HEK293 (cell line): ENCODE measurements around the gene UST.

Experiments used
- CTCF ChIA-PET: fragments of 350-600 bp; formaldehyde crosslinking; extraction: SDS; loops from one replicate; lab custom pipeline; 2021; ENCODE audit warnings: antibody characterized with exemption; lab: Yijun Ruan, JAX
- POLR2A ChIA-PET: fragments of 300-600 bp; formaldehyde crosslinking; extraction: SDS; loops from one replicate; lab custom pipeline; 2020; ENCODE audit warnings: antibody characterized with exemption, inconsistent platforms; lab: Yijun Ruan, JAX
- H3K27ac ChIP-seq: fragments of 200-500 bp; sonication (Bioruptor generic); 2 replicates; pipeline ENCODE4 v1.5.1; 2014; ENCODE audit warnings: low read depth, low read length, control low read depth, inconsistent platforms; ENCODE audit errors: extremely low read depth
- H3K36me3 ChIP-seq, 2 experiments: fragments of 200-500 bp in 1 of 2; sonication (Bioruptor generic) in 1 of 2; 1 replicate in 1 of 2; 2 replicates in 1 of 2; pipeline ENCODE4 v1.5.1; 2014 to 2017; ENCODE audit warnings: inconsistent platforms in 2 of 2, low read length in 2 of 2; ENCODE audit not compliant: control insufficient read depth in 2 of 2, insufficient read depth in 1 of 2
- H3K4me1 ChIP-seq: fragments of 200-500 bp; sonication (Bioruptor generic); 2 replicates; pipeline ENCODE4 v1.5.1; 2014; ENCODE audit warnings: mild to moderate bottlenecking, low read length, inconsistent platforms; ENCODE audit not compliant: control insufficient read depth, insufficient read depth
- H3K4me3 ChIP-seq: 2 replicates; pipeline ENCODE4 v1.5.1; 2011; ENCODE audit warnings: low read depth, mild to moderate bottlenecking, control low read depth, low read length, moderate library complexity
- H3K9me3 ChIP-seq: fragments of 200-500 bp; sonication (Bioruptor generic); 2 replicates; pipeline ENCODE4 v1.5.1; 2014; ENCODE audit warnings: low read depth, low read length, inconsistent platforms; ENCODE audit not compliant: control insufficient read depth, insufficient read depth
- AEBP2 ChIP-seq: fragments of 450-650 bp; formaldehyde crosslinking; IDR thresholded peaks from 2 replicates; pipeline ENCODE4 v1.5.1; 2016; ENCODE audit warnings: missing biosample characterization, missing genetic modification characterization, borderline replicate concordance
- BCL11B ChIP-seq: fragments of 450-650 bp; formaldehyde crosslinking; IDR thresholded peaks from 2 replicates; pipeline ENCODE4 v1.5.1; 2016; ENCODE audit warnings: low read depth, missing biosample characterization, missing genetic modification characterization
- CTCF ChIP-seq: fragments of 450-650 bp; formaldehyde crosslinking; IDR thresholded peaks from 2 replicates; pipeline ENCODE4 v1.5.1; 2016; ENCODE audit warnings: missing biosample characterization, missing genetic modification characterization
- GLI2 ChIP-seq: fragments of 450-650 bp; formaldehyde crosslinking; IDR thresholded peaks from 2 replicates; pipeline ENCODE4; 2017; ENCODE audit warnings: missing biosample characterization, missing genetic modification characterization, low read depth, borderline replicate concordance
- OSR2 ChIP-seq: fragments of 450-650 bp; formaldehyde crosslinking; IDR thresholded peaks from 2 replicates; pipeline ENCODE4 v1.5.1; 2016; ENCODE audit warnings: missing biosample characterization, missing genetic modification characterization
- PATZ1 ChIP-seq: fragments of 450-650 bp; formaldehyde crosslinking; IDR thresholded peaks from 2 replicates; pipeline ENCODE4 v1.5.1; 2016; ENCODE audit warnings: missing biosample characterization, missing genetic modification characterization
- REPIN1 ChIP-seq: fragments of 450-650 bp; formaldehyde crosslinking; IDR thresholded peaks from 2 replicates; pipeline ENCODE4 v1.5.1; 2017; ENCODE audit warnings: missing biosample characterization, missing genetic modification characterization, low read depth
- SETDB1 ChIP-seq: IDR thresholded peaks from one replicate; pipeline ENCODE4 v1.6.1; 2017; ENCODE audit warnings: mild to moderate bottlenecking, low read length, moderate library complexity, mixed read lengths; ENCODE audit not compliant: insufficient read length
- ZBTB44 ChIP-seq: fragments of 450-650 bp; IDR thresholded peaks from 2 replicates; pipeline ENCODE4 v1.5.1; 2018; ENCODE audit warnings: missing biosample characterization, mild to moderate bottlenecking, missing genetic modification characterization
- ZFP37 ChIP-seq: fragments of 450-650 bp; formaldehyde crosslinking; IDR thresholded peaks from 2 replicates; pipeline ENCODE4 v1.5.1; 2016; ENCODE audit warnings: missing biosample characterization, missing genetic modification characterization
- ZNF391 ChIP-seq: fragments of 450-650 bp; formaldehyde crosslinking; IDR thresholded peaks from 2 replicates; pipeline ENCODE4 v1.5.1; 2016; ENCODE audit warnings: low read depth, missing biosample characterization, missing genetic modification characterization, borderline replicate concordance
- ZNF488 ChIP-seq: fragments of 450-650 bp; formaldehyde crosslinking; IDR thresholded peaks from 2 replicates; pipeline ENCODE4 v1.5.1; 2016; ENCODE audit warnings: missing biosample characterization, missing genetic modification characterization
- ZNF518A ChIP-seq: fragments of 450-650 bp; formaldehyde crosslinking; conservative IDR thresholded peaks from 2 replicates; pipeline ENCODE4 v1.5.1; 2016; ENCODE audit warnings: low read depth, missing biosample characterization, missing genetic modification characterization
- ZNF555 ChIP-seq: fragments of 450-650 bp; formaldehyde crosslinking; conservative IDR thresholded peaks from 2 replicates; pipeline ENCODE4 v1.5.1; 2017; ENCODE audit warnings: missing biosample characterization, mild to moderate bottlenecking, missing genetic modification characterization, inconsistent platforms
- ZNF623 ChIP-seq: fragments of 450-650 bp; formaldehyde crosslinking; IDR thresholded peaks from 2 replicates; pipeline ENCODE4 v1.5.1; 2016; ENCODE audit warnings: missing biosample characterization, missing genetic modification characterization
- ZNF654 ChIP-seq: fragments of 450-650 bp; formaldehyde crosslinking; IDR thresholded peaks from 2 replicates; pipeline ENCODE4 v1.5.1; 2016; ENCODE audit warnings: low read depth, missing biosample characterization, missing genetic modification characterization
- ZNF660 ChIP-seq: fragments of 450-650 bp; IDR thresholded peaks from 2 replicates; pipeline ENCODE4 v1.5.1; 2018; ENCODE audit warnings: missing biosample characterization, mild to moderate bottlenecking, missing genetic modification characterization
- ZSCAN16 ChIP-seq: fragments of 450-650 bp; formaldehyde crosslinking; IDR thresholded peaks from 2 replicates; pipeline ENCODE4 v1.5.1; 2016; ENCODE audit warnings: missing biosample characterization, missing genetic modification characterization
- ZSCAN30 ChIP-seq: fragments of 450-650 bp; IDR thresholded peaks from 2 replicates; pipeline ENCODE4 v1.5.1; 2018; ENCODE audit warnings: missing biosample characterization, mild to moderate bottlenecking, missing genetic modification characterization, moderate library complexity
- ZXDB ChIP-seq: fragments of 450-650 bp; formaldehyde crosslinking; IDR thresholded peaks from 2 replicates; pipeline ENCODE4 v1.5.1; 2016; ENCODE audit warnings: missing biosample characterization, missing genetic modification characterization

Gene UST

GRCh38 chr6:148700047-148700715 lies 46.6 kb upstream of the UST start:
- H3K4me3 ChIP-seq, result no peak overlapping the region
- no peaks in the 10 kb centered on the region for H3K4me1 ChIP-seq
- CTCF ChIA-PET, result interaction anchor here (0.6 to 1.1 kb wide), 3 partner anchors 14 to 248 kb away, joined by 3 to 5 read pairs (median 3); no protein-coding TSS in a partner anchor
- no peaks in the 10 kb centered on the region for H3K9me3 ChIP-seq
- TF ChIP-seq CTCF (tag by site-specific recombination) (no peak), ZSCAN16 (tag by site-specific recombination) (no peak), ZNF660 (tag by site-specific recombination) (no peak), ZXDB (no peak), AEBP2 (no peak), ZFP37 (tag by site-specific recombination) (no peak), PATZ1 (tag by site-specific recombination) (no peak), SETDB1 (no peak), ZNF623 (tag by site-specific recombination) (no peak), ZBTB44 (tag by site-specific recombination) (no peak), ZNF654 (tag by site-specific recombination) (no peak), ZNF555 (tag by site-specific recombination) (no peak), ZNF488 (tag by site-specific recombination) (no peak), GLI2 (tag by site-specific recombination) (no peak)
- POLR2A ChIA-PET, result no interaction called here
- H3K27ac ChIP-seq, result no peak overlapping the region
- H3K36me3 ChIP-seq, result no peaks in the 10 kb centered on the region

GRCh38 chr6:148700741-148701311 lies 46.0 kb upstream of the UST start:
- TF ChIP-seq ZNF518A (tag by site-specific recombination) (no peak), REPIN1 (tag by site-specific recombination) (no peak), ZSCAN30 (tag by site-specific recombination) (no peak), BCL11B (tag by site-specific recombination) (no peak), GLI2 (tag by site-specific recombination) (no peak), OSR2 (tag by site-specific recombination) (no peak), ZNF391 (no peak)
- ChIA-PET POLR2A (no interaction called here), CTCF (interaction anchor here (0.6 to 0.7 kb wide), 2 partner anchors 15 to 247 kb away, joined by 3 to 5 read pairs; no protein-coding TSS in a partner anchor)
- H3K36me3 ChIP-seq, result no peaks in the 10 kb centered on the region
- H3K27ac ChIP-seq, result no peak overlapping the region
- no peak overlapping the region for H3K4me3 ChIP-seq
- H3K9me3 ChIP-seq, result no peaks in the 10 kb centered on the region
- H3K4me1 ChIP-seq, result no peaks in the 10 kb centered on the region
